ENCODE results near the gene CCDC91. TPM values are rescaled to one million over a fixed set of nuclear protein-coding genes. Genes with fewer than 3 reads are reported as not detected.

Gene CCDC91
- total and polyA plus RNA-seq, 9 of the 15 experiments (the other 6 are each of a cell fraction or from before 2014, with no cell fraction given): 10.1 to 31.1 (median 26.3) TPM

DNA sequence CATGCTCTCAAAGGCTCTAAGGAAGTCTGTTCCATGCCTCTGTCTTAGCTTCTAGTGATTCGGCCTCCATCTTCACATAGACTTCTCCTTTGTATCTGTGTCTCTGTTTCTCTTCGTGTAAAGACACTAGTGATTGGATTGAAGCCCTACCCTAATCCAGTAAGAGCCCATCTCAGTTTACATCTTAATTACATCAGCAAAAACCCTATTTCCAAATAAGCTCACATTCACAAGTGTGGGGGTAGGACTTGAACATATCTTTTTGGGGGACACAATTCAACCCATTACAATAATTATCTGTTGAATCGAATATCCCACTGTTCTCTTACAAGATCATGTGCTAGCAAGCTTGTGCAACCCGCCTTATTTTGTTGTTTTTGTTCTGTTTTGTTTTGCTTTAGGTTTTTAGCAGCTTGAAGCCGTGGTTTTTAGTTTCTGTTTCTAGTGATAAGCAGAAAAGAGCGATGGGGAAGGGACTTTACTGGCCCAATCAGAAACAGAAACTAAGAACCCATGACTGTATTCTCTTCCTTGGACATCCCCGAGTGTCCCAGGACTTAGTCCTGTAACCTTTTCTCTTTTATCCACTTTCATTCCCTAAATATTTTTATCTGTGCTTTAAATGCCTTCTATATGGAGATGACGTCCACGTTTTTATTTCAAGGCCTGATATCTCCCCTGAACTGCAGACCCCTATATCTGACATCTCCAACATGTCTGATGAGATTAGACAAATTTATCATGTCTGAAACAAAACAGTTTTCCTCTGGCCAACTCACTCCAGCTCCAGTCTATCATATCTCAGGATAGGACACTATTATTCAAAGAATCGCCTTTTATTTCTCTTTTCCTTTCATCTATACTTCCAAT is 353.0 kb downstream of the CCDC91 start (continued):
- TF ChIP-seq, protein P1, sequence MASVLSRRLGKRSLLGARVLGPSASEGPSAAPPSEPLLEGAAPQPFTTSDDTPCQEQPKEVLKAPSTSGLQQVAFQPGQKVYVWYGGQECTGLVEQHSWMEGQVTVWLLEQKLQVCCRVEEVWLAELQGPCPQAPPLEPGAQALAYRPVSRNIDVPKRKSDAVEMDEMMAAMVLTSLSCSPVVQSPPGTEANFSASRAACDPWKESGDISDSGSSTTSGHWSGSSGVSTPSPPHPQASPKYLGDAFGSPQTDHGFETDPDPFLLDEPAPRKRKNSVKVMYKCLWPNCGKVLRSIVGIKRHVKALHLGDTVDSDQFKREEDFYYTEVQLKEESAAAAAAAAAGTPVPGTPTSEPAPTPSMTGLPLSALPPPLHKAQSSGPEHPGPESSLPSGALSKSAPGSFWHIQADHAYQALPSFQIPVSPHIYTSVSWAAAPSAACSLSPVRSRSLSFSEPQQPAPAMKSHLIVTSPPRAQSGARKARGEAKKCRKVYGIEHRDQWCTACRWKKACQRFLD (CRISPR knock-in tag; IDR thresholded peaks at IDR 0.05): 0 out of 2 replicates have a peak, but pooled peaks have one; percentile 51
- TF ChIP-seq CREM (IDR thresholded peaks at IDR 0.05; ENCODE audit: low read depth) (no peak), HNRNPL (IDR thresholded peaks at IDR 0.05; ENCODE audit: low read depth, low read length) (no peak), ZNF75A (CRISPR knock-in tag; IDR thresholded peaks at IDR 0.05) (no peak), ZNF274 (IDR thresholded peaks at IDR 0.05; ENCODE audit: borderline replicate concordance, low read depth, low read length) (no peak), ZNF589 (CRISPR knock-in tag; IDR thresholded peaks at IDR 0.05; ENCODE audit: low read depth) (no peak; the same call in 1 of the 2 replicates), ADNP (tag; IDR thresholded peaks at IDR 0.05) (peak; percentile 19; the same call in 1 of the 2 replicates), RFX7 (CRISPR knock-in tag; IDR thresholded peaks at IDR 0.05) (no peak), NFE2 (IDR thresholded peaks at IDR 0.05; ENCODE audit: low read depth) (no peak), NR1H2 (CRISPR knock-in tag; IDR thresholded peaks at IDR 0.05) (no peak), ZNF3 (CRISPR knock-in tag; IDR thresholded peaks at IDR 0.05) (no peak), NFIX (CRISPR knock-in tag; IDR thresholded peaks at IDR 0.05; ENCODE audit: low read depth) (no peak), FOXJ2 (tag; IDR thresholded peaks at IDR 0.05) (peak; percentile 62; the same call in 1 of the 2 replicates), ZNF668 (CRISPR knock-in tag; IDR thresholded peaks at IDR 0.05) (no peak), TRIM24 (IDR thresholded peaks at IDR 0.05) (peak in 1 of 2 experiments; percentile 49; a peak in 1 of 4 replicates), FOXP1 (CRISPR knock-in tag; IDR thresholded peaks at IDR 0.05) (no peak)
- TF ChIP-seq, protein P2, sequence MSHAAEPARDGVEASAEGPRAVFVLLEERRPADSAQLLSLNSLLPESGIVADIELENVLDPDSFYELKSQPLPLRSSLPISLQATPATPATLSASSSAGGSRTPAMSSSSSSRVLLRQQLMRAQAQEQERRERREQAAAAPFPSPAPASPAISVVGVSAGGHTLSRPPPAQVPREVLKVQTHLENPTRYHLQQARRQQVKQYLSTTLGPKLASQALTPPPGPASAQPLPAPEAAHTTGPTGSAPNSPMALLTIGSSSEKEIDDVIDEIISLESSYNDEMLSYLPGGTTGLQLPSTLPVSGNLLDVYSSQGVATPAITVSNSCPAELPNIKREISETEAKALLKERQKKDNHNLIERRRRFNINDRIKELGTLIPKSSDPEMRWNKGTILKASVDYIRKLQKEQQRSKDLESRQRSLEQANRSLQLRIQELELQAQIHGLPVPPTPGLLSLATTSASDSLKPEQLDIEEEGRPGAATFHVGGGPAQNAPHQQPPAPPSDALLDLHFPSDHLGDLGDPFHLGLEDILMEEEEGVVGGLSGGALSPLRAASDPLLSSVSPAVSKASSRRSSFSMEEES (CRISPR knock-in tag; IDR thresholded peaks at IDR 0.05): no peak
- TF ChIP-seq, protein P3, sequence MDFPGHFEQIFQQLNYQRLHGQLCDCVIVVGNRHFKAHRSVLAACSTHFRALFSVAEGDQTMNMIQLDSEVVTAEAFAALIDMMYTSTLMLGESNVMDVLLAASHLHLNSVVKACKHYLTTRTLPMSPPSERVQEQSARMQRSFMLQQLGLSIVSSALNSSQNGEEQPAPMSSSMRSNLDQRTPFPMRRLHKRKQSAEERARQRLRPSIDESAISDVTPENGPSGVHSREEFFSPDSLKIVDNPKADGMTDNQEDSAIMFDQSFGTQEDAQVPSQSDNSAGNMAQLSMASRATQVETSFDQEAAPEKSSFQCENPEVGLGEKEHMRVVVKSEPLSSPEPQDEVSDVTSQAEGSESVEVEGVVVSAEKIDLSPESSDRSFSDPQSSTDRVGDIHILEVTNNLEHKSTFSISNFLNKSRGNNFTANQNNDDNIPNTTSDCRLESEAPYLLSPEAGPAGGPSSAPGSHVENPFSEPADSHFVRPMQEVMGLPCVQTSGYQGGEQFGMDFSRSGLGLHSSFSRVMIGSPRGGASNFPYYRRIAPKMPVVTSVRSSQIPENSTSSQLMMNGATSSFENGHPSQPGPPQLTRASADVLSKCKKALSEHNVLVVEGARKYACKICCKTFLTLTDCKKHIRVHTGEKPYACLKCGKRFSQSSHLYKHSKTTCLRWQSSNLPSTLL (IDR thresholded peaks at IDR 0.05): no peak
- TF ChIP-seq, protein P4, sequence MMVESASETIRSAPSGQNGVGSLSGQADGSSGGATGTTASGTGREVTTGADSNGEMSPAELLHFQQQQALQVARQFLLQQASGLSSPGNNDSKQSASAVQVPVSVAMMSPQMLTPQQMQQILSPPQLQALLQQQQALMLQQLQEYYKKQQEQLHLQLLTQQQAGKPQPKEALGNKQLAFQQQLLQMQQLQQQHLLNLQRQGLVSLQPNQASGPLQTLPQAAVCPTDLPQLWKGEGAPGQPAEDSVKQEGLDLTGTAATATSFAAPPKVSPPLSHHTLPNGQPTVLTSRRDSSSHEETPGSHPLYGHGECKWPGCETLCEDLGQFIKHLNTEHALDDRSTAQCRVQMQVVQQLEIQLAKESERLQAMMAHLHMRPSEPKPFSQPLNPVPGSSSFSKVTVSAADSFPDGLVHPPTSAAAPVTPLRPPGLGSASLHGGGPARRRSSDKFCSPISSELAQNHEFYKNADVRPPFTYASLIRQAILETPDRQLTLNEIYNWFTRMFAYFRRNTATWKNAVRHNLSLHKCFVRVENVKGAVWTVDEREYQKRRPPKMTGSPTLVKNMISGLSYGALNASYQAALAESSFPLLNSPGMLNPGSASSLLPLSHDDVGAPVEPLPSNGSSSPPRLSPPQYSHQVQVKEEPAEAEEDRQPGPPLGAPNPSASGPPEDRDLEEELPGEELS (CRISPR knock-in tag; IDR thresholded peaks at IDR 0.05; ENCODE audit: borderline replicate concordance): no peak
- TF ChIP-seq, protein P5, sequence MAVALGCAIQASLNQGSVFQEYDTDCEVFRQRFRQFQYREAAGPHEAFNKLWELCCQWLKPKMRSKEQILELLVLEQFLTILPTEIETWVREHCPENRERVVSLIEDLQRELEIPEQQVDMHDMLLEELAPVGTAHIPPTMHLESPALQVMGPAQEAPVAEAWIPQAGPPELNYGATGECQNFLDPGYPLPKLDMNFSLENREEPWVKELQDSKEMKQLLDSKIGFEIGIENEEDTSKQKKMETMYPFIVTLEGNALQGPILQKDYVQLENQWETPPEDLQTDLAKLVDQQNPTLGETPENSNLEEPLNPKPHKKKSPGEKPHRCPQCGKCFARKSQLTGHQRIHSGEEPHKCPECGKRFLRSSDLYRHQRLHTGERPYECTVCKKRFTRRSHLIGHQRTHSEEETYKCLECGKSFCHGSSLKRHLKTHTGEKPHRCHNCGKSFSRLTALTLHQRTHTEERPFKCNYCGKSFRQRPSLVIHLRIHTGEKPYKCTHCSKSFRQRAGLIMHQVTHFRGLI (CRISPR knock-in tag; IDR thresholded peaks at IDR 0.05): no peak
